ENCODE results near the gene IGF2BP1. TPM values are rescaled to one million over a fixed set of nuclear protein-coding genes. Genes with fewer than 3 reads are reported as not detected.
A peak's percentile ranks its signal among the peaks of the same experiment; 100 is the strongest.

IGF2BP1 gene
- total and polyA plus RNA-seq, 12 donors: under 0.01 to 15.5 (median 0.18) TPM; not detected in 4

- no peak for DNase-seq
- intact Hi-C loops (cut with DNase I): no loop called here
- no peak overlapping the region for H3K27ac ChIP-seq
- H3K4me1 ChIP-seq (replicated peaks in 1 of 2): no peaks in the 10 kb centered on the region
- H3K9me3 ChIP-seq (replicated peaks in 1 of 3): no peaks in the 10 kb centered on the region
- peaks cover 57% of the 10 kb centered on the region for H3K27me3 ChIP-seq
- no peak overlapping the region for H3K4me3 ChIP-seq
- no peak for TF ChIP-seq POLR2A (IDR thresholded peaks at IDR 0.05)
- no peak for TF ChIP-seq CTCF (IDR thresholded peaks at IDR 0.05)
- 30 to 55% (median 39%) methylated on average over 27 to 65 of the region's 65 CpGs for WGBS, 4 donors
- H3K36me3 ChIP-seq (replicated peaks in 1 of 2): no peaks in the 10 kb centered on the region
Observed at GRCh38 chr17:49013311-49014213, 16.4 kb downstream of the IGF2BP1 start.

DNA sequence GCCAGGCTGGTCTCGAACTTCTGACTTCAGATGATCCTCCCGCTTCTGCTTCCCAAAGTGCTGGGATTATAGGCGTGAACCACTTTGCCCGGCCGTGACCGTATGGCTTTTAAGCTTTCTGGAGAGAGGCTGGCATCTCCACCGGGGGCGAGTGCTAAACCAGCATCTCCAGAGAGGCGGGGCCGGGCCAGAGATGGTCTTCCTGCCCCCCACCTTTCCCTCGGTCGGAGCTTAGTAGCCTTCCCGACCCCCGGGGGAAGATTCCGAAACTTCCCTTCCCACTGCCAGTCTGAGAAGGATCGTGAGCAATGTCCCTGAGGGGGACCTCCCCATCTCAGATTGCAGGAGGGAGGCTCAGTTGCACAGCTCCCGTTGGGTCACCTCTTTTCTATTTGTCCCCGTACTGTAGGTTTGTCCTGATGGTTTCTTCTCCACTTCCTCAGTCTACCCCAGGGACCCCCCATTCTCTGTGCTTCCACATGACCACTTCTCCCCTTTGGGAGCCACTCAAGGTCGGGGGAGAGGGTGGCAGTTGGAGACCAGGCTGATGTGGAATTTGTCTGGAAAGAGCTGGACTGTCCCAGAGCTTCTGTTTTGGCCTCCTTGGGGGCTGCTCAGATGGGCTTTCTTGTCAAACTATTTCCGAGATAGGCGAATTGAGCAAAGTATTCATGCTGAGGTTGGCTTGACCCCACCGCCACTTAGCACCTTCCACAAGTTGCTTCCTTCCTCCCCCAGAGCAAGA, 18.2 kb downstream of the IGF2BP1 start:
- peaks cover 49% of the 10 kb centered on the region for H3K27me3 ChIP-seq
- WGBS, 4 donors: 73 to 81% (median 77%) methylated on average over 10 to 22 of the region's 22 CpGs
- no peak overlapping the region for H3K4me3 ChIP-seq
- intact Hi-C loops (cut with DNase I): no loop called here
- H3K36me3 ChIP-seq (replicated peaks in 1 of 2): no peaks in the 10 kb centered on the region
- H3K27ac ChIP-seq: no peak overlapping the region
- no peak for DNase-seq
- no peaks in the 10 kb centered on the region for H3K9me3 ChIP-seq (replicated peaks in 1 of 3)
- no peaks in the 10 kb centered on the region for H3K4me1 ChIP-seq (replicated peaks in 1 of 2)
- TF ChIP-seq CTCF (IDR thresholded peaks at IDR 0.05) (no peak), POLR2A (IDR thresholded peaks at IDR 0.05) (no peak)

DNA sequence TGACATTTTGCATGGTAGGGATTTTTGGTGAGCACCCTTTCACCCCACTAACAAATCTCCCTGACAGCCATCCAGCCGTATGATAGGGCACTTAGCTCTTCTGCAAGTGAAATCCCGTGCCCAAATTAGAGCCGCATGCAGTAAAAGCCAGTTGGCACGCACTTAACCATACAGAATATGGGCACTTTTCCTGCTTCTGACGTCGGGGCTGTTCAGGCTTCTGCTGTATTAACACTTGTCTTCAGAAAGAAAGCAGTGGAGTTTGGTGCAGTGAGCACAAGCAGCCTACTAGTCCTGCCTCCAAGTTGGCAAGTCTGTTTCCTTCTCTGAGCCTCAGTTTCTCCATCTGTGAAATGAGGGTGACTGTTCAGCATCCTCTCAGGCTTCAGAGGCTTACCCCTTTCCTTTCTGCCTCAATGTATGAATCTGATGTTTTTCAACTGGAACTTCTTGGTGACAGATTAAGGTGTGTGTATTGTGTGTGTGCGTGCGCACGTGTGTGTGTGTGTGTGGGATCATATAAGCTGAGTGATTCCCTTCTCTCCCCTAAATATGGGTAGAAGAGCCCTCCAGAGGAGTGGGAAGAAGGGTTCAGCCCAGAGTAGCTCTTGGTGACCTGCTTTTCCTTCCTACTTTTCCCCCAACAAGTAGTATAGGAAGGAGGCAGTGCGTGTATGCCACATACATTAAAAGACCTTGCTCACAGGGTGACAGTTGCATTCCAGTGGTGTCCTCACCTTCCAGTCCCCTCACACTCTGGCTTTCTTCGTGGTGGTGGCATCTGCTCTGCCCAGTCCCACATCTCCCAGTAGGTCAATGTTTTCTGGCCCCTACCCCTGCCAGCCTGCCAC, 19.0 kb downstream of the IGF2BP1 start:
- Histone ChIP-seq H3K4me3 (no peak overlapping the region), H3K4me1 (replicated peaks in 1 of 2) (no peaks in the 10 kb centered on the region), H3K27ac (no peak overlapping the region), H3K36me3 (replicated peaks in 1 of 2) (no peaks in the 10 kb centered on the region), H3K27me3 (peaks cover 45% of the 10 kb centered on the region), H3K9me3 (replicated peaks in 1 of 3) (no peaks in the 10 kb centered on the region)
- no peak for TF ChIP-seq CTCF (IDR thresholded peaks at IDR 0.05)
- no peak for TF ChIP-seq POLR2A (IDR thresholded peaks at IDR 0.05)
- DNase-seq: peak in 1 of 7 donors; percentile 5
- 47 to 52% (median 49%) methylated on average over 8 to 11 of the region's 11 CpGs for WGBS, 4 donors
- intact Hi-C loops (cut with DNase I): no loop called here

All from adrenal gland (tissue), 12 donors.